BE2C (cell line): ENCODE measurements around the gene FHOD3.
"Not testable (repeated sequence)": the region's sequence is repeated elsewhere in the genome, so short reads cannot be mapped to it uniquely, and the experiment has no call there.

Experiments
- DNase-seq: peaks from one replicate; pipeline ENCODE4 v3.0.0-alpha.2; 2020
- H3K27me3 ChIP-seq: fragments of 250-450 bp; sonication (Bioruptor Pico); 2 replicates; pipeline ENCODE4 v1.5.1; 2020; ENCODE audit warnings: mild to moderate bottlenecking
- H3K36me3 ChIP-seq: fragments of 250-450 bp; sonication (Bioruptor Pico); 2 replicates; pipeline ENCODE4 v1.5.1; 2020; ENCODE audit warnings: mild to moderate bottlenecking
- H3K4me1 ChIP-seq: fragments of 250-450 bp; sonication (Bioruptor Pico); 2 replicates; pipeline ENCODE4 v1.5.1; 2020
- H3K4me3 ChIP-seq: 2 replicates; pipeline ENCODE4 v1.5.1; 2011; ENCODE audit warnings: low read depth, low read length
- H3K9me3 ChIP-seq: fragments of 250-450 bp; sonication (Bioruptor Pico); 2 replicates; pipeline ENCODE4 v1.5.1; 2020
- TF ChIP-seq, protein P1 (sequence below): IDR thresholded peaks from 2 replicates; pipeline ENCODE4 v1.5.1; 2012; ENCODE audit warnings: mild to moderate bottlenecking, low read depth, low read length

FHOD3 gene

GRCh38 chr18:36811430-36811829 is 513.9 kb downstream of the FHOD3 start:
- Histone ChIP-seq H3K27me3 (no peaks in the 10 kb centered on the region), H3K36me3 (no peaks in the 10 kb centered on the region), H3K9me3 (no peaks in the 10 kb centered on the region), H3K4me1 (no peaks in the 10 kb centered on the region), H3K4me3 (no peak overlapping the region)
- no peak for DNase-seq
- TF ChIP-seq, protein P1, sequence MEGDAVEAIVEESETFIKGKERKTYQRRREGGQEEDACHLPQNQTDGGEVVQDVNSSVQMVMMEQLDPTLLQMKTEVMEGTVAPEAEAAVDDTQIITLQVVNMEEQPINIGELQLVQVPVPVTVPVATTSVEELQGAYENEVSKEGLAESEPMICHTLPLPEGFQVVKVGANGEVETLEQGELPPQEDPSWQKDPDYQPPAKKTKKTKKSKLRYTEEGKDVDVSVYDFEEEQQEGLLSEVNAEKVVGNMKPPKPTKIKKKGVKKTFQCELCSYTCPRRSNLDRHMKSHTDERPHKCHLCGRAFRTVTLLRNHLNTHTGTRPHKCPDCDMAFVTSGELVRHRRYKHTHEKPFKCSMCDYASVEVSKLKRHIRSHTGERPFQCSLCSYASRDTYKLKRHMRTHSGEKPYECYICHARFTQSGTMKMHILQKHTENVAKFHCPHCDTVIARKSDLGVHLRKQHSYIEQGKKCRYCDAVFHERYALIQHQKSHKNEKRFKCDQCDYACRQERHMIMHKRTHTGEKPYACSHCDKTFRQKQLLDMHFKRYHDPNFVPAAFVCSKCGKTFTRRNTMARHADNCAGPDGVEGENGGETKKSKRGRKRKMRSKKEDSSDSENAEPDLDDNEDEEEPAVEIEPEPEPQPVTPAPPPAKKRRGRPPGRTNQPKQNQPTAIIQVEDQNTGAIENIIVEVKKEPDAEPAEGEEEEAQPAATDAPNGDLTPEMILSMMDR: no peak

DNA sequence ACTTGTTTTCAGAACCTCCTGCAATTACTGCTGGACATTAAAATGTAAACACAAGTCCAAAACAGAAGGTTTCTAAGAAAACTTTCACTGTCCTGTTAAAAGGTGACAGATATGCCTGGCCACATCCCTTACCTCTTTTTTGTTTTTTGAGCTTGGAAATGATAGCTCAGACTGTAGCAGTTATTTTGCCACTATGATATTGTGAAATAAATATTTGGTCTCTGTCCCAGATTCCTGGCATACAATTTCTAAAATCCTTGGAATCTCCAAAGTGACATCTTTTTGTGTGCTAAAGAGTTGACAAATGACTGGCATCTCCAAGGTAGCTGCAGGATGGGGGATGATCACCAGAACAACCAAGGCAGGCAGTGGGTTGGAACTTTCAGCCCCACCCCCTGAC is 514.4 kb downstream of the FHOD3 start:
- Histone ChIP-seq H3K36me3 (no peaks in the 10 kb centered on the region), H3K27me3 (no peaks in the 10 kb centered on the region)
- DNase-seq: no peak

GRCh38 chr18:36812678-36813077 is 515.2 kb downstream of the FHOD3 start:
- Histone ChIP-seq H3K4me1 (no peaks in the 10 kb centered on the region), H3K36me3 (no peaks in the 10 kb centered on the region), H3K9me3 (no peaks in the 10 kb centered on the region), H3K4me3 (no peak overlapping the region), H3K27me3 (no peaks in the 10 kb centered on the region)
- no peak for DNase-seq
- TF ChIP-seq, protein P1: no peak

More for the DNA sequence above, 514.4 kb downstream of the FHOD3 start:
- Histone ChIP-seq H3K9me3 (no peaks in the 10 kb centered on the region), H3K4me3 (no peak overlapping the region), H3K4me1 (no peaks in the 10 kb centered on the region)
- TF ChIP-seq, protein P1: no peak

DNA sequence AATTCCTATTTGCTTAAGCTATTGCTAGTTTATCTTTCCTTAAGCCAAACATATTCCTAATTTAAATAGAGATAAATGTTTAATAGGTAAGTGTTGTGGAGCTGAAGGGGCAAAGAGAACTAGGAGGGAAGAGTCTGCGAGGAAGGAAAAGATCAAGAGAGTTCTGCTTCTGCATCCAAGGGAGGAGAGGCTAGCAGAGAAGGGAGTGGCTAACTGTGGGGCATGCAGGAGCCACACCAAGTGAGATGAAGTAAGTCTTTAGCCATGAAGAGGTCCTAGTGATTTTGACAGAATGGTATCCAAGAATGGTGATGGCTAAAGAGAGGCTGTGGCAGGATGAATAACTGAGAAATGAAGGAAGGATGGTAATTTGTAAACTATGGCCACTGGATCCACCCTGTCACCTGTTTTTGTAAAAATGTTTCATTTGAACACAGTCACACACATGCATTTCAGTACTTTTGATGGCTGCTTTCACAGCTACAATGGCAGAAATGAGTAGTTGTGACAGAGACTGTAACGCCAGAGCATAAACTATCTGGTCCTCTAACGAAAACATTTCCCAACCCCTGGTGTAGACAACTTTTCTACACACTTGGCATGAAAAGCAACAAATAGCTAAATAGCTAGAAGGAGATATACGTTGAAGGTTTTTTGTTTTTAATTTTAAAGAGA is 515.7 kb downstream of the FHOD3 start:
- H3K36me3 ChIP-seq: no peaks in the 10 kb centered on the region
- H3K4me1 ChIP-seq: no peaks in the 10 kb centered on the region
- no peak overlapping the region for H3K4me3 ChIP-seq
- no peaks in the 10 kb centered on the region for H3K9me3 ChIP-seq
- TF ChIP-seq, protein P1: no peak
- no peaks in the 10 kb centered on the region for H3K27me3 ChIP-seq
- no peak for DNase-seq

DNA sequence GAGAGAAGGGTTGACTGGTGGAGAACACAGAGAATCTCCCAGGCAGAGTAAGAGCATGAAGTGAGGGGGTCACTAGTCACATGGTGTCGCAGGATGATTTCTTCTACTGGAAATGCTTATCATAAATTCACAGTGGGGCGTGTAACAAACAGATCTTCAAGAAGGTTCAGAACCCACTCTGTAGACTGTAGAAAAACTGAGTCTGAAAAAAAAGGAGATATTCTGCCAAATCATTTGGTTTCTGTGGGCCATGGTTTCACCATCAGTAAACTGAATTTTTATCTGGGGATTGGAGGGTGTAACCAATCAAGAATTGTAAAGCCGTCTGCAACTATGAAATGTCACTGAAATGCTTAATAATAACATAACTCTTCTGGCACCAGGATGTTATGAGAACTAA is 516.3 kb downstream of the FHOD3 start:
- no peak for DNase-seq
- TF ChIP-seq, protein P1: no peak
- H3K4me1 ChIP-seq: no peaks in the 10 kb centered on the region
- no peaks in the 10 kb centered on the region for H3K36me3 ChIP-seq
- no peaks in the 10 kb centered on the region for H3K9me3 ChIP-seq
- no peak overlapping the region for H3K4me3 ChIP-seq
- no peaks in the 10 kb centered on the region for H3K27me3 ChIP-seq

DNA sequence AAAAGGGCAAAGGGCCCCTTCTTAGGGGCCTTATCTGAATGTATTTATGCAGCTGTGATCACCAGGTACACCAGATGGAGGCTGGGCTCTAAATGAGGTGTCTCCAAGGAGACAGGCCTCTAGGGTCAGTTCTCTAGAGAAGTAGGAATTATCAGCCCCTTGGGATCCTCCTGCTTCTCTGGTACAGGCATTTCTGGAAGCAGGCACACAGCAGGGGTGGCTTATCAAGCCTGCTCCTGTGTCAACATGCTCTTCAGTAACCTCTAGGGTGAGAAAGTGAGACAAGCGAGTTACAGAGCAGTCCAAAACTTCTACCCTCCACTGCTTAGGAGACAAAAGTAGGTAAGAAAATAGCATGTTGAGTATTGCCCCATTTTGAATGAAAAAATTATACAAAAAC is 517.5 kb downstream of the FHOD3 start:
- TF ChIP-seq, protein P1: no peak
- Histone ChIP-seq H3K4me3 (no peak overlapping the region), H3K9me3 (no peaks in the 10 kb centered on the region), H3K36me3 (no peaks in the 10 kb centered on the region), H3K4me1 (no peaks in the 10 kb centered on the region), H3K27me3 (no peaks in the 10 kb centered on the region)
- DNase-seq: peak; percentile 14

- H3K4me3 ChIP-seq, DNase-seq, H3K4me1 ChIP-seq, H3K36me3 ChIP-seq, H3K27me3 ChIP-seq, H3K9me3 ChIP-seq: not testable (repeated sequence)
These were observed 518.6 kb downstream of the FHOD3 start for GRCh38 chr18:36816096-36816495.
